Embryonic facial prominence (tissue), 1 donor: ENCODE measurements around the gene PIK3CG.
A peak's percentile ranks its signal among the peaks of the same experiment; 100 is the strongest.
"Not testable (repeated sequence)": the region's sequence is repeated elsewhere in the genome, so short reads cannot be mapped to it uniquely, and the experiment has no call there.

Experiments
- DNase-seq: peaks from one replicate; pipeline ENCODE4 v3.0.0-alpha.2; 2016; ENCODE audit errors: extremely low spot score

The PIK3CG gene

DNA sequence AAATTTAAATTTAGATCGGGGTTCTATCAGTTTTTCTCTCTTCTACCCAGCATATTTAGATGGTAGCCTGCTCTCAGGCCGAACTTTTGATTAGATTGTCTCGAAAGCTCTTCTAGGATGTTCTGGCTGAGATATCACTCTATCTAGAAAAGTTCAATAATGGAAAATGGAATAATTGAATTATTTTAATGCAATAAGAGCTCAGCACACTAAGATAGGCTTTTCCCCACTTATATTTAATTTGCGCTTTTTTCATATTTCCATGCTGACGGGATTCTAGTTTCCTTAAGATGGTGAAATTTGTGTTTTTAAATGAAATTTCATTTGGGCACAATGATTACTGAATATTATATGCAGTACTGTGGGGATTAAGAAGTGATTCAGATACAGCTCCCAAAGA, 73.7 kb downstream of the PIK3CG start:
- DNase-seq = no peak

DNA sequence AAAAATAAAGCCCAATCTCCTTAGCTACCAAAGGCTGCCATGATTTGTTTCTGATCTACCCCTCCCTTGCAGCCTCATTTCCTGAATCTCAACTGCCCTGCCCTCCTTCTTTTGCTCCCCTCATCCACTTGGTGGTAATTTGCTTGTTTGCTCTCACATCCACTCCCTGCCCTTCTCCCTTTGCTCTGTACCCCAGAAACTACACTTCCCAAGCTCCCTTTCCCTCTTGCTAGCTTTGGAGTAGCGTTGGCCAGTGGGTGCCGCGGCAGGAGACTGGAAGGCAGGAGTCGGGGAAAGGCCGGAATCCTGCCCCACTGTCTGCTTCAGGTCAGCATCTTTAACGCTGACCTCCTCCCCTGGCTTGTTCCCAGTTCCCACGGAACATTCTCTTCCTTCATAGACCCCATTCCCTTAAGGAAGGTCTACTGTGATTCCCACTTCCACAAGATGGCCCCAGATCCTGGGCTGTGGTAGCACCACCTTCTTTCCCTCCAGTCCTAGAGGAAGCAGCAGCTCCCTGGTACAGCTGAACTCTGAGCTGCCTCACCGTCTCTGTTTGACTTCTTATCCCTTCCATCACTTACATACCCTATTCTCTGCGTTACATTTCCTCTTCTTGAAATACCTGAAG, 79.1 kb downstream of the PIK3CG start:
- DNase-seq = no peak

DNA sequence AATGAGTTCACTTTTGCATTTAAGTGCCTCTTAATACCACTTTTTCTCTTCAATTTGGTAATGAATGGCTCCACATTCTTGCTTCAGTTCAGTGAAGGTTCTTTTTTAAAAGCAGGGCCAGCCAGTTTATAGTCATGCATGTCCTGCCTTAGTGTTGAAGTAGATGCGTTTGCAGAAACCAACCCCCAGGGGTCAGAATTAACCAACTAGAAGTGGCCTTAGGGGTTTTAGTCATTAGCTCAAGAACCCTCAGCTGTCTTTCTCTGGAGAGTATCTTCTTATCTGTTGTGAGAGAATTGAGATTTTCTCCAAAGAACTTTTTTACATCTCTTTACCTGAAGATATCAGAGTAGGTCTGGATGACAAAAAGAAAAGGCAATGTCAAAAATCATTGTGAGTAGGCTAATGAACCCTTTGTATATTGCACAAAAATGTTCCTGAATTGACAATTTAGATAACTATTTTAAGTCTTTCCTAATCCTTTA, 82.2 kb downstream of the PIK3CG start:
- DNase-seq = peak; percentile 11

DNA sequence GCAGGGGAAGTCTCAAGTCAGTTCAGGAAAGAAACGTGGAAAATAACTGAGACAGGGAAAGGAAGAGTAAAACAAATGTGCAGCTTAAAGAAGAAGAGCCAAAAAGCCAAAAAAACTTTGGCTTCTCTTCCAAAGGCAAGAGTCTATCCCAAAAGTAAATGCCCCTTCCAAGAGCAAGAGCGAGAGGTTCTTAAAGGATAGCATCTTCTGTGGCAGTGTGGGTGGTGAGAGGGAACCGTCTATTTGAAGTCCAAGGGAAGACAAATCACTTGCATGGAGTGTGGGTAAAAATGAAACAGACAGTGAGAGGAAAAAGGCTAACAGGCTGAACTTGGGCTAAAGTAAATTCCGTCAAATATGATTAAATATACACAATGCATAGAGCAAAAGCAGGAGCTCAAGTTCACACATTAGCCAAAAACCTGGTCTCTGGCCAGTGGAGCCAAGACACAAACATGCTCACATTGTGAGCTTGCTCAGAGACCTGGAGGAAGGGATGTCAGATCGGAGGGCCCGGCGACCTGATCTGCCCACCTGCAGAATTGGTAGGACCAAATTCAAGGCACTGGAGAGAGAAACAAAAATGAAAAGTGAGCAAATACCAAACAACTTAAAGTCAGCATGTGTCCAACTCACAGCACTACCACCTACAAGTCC, 87.0 kb downstream of the PIK3CG start:
- no peak for DNase-seq

DNA sequence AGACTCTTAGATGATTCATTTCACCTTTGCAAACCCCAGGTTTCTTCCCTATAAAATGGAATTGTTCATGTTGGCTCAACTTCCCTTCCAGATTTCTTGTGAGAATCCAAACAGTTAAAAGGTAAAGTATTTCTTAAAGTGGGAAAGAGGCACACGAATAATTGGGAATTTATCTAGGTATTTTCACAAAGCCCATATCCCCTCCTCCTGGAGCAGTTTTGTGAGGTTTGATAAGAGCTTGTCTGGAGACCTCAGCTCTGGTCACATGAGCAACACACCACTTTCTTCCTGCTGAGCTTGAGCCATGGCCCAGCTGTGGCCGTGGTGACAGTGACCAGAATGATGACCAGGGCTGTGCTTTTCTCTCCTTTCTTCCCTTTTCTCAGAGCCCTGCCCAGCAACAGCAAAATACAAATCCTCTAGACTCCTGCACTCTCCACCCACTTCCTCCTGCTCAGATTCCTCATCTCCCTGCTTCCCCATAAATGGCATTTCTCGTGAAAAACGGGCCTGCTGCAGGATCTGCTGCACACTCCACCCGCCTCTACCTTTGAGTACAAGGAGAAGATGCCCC, 87.7 kb downstream of the PIK3CG start:
- DNase-seq = no peak

DNA sequence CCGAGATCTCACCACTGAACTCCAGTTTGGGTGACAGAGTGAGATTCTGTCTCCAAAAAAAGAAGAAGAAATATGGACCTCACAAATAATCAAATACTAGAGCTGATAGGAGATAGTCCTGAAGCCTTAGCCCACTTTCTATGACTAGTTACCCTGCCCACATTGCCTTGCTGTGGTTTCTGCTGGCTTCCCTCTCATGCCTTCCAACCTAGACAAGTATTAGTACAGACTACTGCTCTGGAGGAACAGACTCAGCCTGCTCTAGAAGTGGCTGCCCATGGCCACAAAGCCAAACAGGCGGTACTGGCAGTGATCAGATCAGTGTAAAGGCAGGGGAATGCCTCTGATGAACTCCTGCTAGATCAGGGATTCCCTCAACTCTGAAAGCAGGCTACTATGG, 89.8 kb downstream of the PIK3CG start:
- DNase-seq = no peak

DNA sequence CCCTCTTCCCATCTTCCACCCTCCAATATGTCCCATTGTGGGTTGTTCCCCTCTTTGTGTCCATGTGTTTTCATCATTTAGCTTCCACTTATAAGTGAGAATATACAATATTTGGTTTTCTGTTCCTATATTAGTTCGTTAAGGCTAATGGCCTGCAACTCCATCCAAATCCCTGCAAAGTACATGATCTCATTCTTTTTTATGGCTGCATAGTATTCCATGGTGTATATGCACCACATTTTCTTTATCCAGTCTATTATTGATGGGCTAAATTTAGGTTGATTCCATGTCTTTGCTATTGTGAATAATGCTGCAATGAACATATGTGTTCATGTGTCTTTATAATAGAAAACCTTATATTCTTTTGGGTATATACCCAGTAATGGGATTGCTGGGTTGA, 90.8 kb downstream of the PIK3CG start:
- DNase-seq = not testable (repeated sequence)
